ENCODE results near the gene BOD1L2. TPM values are rescaled to one million over a fixed set of nuclear protein-coding genes. Genes with fewer than 3 reads are reported as not detected.

BOD1L2 gene
- total RNA-seq, 1 donor from 2014 or later: not detected

- Mint-ChIP-seq H3K27me3 (ENCODE audit: unreplicated experiment) (no peaks in the 10 kb centered on the region), H3K36me3 (ENCODE audit: low read depth, unreplicated experiment) (no peaks in the 10 kb centered on the region), H3K4me3 (ENCODE audit: unreplicated experiment) (no peak overlapping the region), H3K4me1 (ENCODE audit: unreplicated experiment) (peaks cover 8% of the 10 kb centered on the region), H3K9me3 (ENCODE audit: unreplicated experiment) (no peaks in the 10 kb centered on the region), H3K27ac (ENCODE audit: unreplicated experiment) (no peak overlapping the region)
- DNase-seq (ENCODE audit: low spot score): no peak
- no peak for TF ChIP-seq CTCF (IDR thresholded peaks at IDR 0.05; ENCODE audit: unreplicated experiment)
These were observed 43.1 kb downstream of the BOD1L2 start for GRCh38 chr18:57190026-57190425.

- no peak overlapping the region for H3K27ac Mint-ChIP-seq (ENCODE audit: unreplicated experiment)
- H3K9me3 Mint-ChIP-seq (ENCODE audit: unreplicated experiment): no peaks in the 10 kb centered on the region
- no peak for DNase-seq (ENCODE audit: low spot score)
- no peaks in the 10 kb centered on the region for H3K27me3 Mint-ChIP-seq (ENCODE audit: unreplicated experiment)
- H3K4me3 Mint-ChIP-seq (ENCODE audit: unreplicated experiment): no peak overlapping the region
- H3K4me1 Mint-ChIP-seq (ENCODE audit: unreplicated experiment): peaks cover 3% of the 10 kb centered on the region
- H3K36me3 Mint-ChIP-seq (ENCODE audit: low read depth, unreplicated experiment): no peaks in the 10 kb centered on the region
- no peak for TF ChIP-seq CTCF (IDR thresholded peaks at IDR 0.05; ENCODE audit: unreplicated experiment)
These were observed 47.2 kb downstream of the BOD1L2 start for GRCh38 chr18:57194070-57194469.

GRCh38 chr18:57194622-57195021 lies 47.7 kb downstream of the BOD1L2 start:
- Mint-ChIP-seq H3K36me3 (ENCODE audit: low read depth, unreplicated experiment) (no peaks in the 10 kb centered on the region), H3K4me1 (ENCODE audit: unreplicated experiment) (peaks cover 3% of the 10 kb centered on the region), H3K9me3 (ENCODE audit: unreplicated experiment) (no peaks in the 10 kb centered on the region), H3K4me3 (ENCODE audit: unreplicated experiment) (no peak overlapping the region), H3K27ac (ENCODE audit: unreplicated experiment) (no peak overlapping the region), H3K27me3 (ENCODE audit: unreplicated experiment) (no peaks in the 10 kb centered on the region)
- DNase-seq (ENCODE audit: low spot score): no peak
- TF ChIP-seq CTCF (IDR thresholded peaks at IDR 0.05; ENCODE audit: unreplicated experiment): no peak

- Mint-ChIP-seq H3K27me3 (ENCODE audit: unreplicated experiment) (no peaks in the 10 kb centered on the region), H3K4me3 (ENCODE audit: unreplicated experiment) (no peak overlapping the region), H3K4me1 (ENCODE audit: unreplicated experiment) (peaks cover 5% of the 10 kb centered on the region), H3K9me3 (ENCODE audit: unreplicated experiment) (no peaks in the 10 kb centered on the region), H3K36me3 (ENCODE audit: low read depth, unreplicated experiment) (no peaks in the 10 kb centered on the region), H3K27ac (ENCODE audit: unreplicated experiment) (no peak overlapping the region)
- no peak for DNase-seq (ENCODE audit: low spot score)
- no peak for TF ChIP-seq CTCF (IDR thresholded peaks at IDR 0.05; ENCODE audit: unreplicated experiment)
These were observed 48.5 kb downstream of the BOD1L2 start for GRCh38 chr18:57195341-57195740.

- no peak overlapping the region for H3K4me3 Mint-ChIP-seq (ENCODE audit: unreplicated experiment)
- TF ChIP-seq CTCF (IDR thresholded peaks at IDR 0.05; ENCODE audit: unreplicated experiment): no peak
- no peaks in the 10 kb centered on the region for H3K9me3 Mint-ChIP-seq (ENCODE audit: unreplicated experiment)
- peaks cover 5% of the 10 kb centered on the region for H3K4me1 Mint-ChIP-seq (ENCODE audit: unreplicated experiment)
- H3K27ac Mint-ChIP-seq (ENCODE audit: unreplicated experiment): no peak overlapping the region
- no peaks in the 10 kb centered on the region for H3K27me3 Mint-ChIP-seq (ENCODE audit: unreplicated experiment)
- H3K36me3 Mint-ChIP-seq (ENCODE audit: low read depth, unreplicated experiment): no peaks in the 10 kb centered on the region
- no peak for DNase-seq (ENCODE audit: low spot score)
These were observed 50.4 kb downstream of the BOD1L2 start for GRCh38 chr18:57197261-57197660.

All from endothelial cell (in vitro differentiated cells).